ENCODE results near the gene DGKH.

DNA sequence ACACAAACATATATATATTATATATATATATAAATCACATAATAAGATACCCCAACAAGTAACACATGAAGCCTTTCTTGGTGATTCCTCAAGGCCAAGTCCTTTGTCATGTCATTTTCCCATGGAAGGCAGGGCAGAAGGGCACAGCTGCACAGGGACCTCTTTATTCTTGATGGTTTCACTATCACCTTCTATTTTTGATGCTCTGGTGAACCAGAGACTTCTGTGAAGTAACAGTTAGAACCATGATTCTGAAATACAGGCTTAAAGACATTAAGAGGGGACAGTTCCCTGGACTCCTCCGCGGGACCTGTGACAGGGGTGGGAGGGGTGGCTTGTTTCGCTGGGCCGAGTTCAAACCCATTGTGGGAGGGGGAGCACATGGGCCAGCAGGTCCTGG lies 104.0 kb downstream of the DGKH start:
- TF ChIP-seq, protein P1, sequence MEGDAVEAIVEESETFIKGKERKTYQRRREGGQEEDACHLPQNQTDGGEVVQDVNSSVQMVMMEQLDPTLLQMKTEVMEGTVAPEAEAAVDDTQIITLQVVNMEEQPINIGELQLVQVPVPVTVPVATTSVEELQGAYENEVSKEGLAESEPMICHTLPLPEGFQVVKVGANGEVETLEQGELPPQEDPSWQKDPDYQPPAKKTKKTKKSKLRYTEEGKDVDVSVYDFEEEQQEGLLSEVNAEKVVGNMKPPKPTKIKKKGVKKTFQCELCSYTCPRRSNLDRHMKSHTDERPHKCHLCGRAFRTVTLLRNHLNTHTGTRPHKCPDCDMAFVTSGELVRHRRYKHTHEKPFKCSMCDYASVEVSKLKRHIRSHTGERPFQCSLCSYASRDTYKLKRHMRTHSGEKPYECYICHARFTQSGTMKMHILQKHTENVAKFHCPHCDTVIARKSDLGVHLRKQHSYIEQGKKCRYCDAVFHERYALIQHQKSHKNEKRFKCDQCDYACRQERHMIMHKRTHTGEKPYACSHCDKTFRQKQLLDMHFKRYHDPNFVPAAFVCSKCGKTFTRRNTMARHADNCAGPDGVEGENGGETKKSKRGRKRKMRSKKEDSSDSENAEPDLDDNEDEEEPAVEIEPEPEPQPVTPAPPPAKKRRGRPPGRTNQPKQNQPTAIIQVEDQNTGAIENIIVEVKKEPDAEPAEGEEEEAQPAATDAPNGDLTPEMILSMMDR (conservative IDR thresholded peaks at IDR 0.05; ENCODE audit: low read length): no peak
- no peak for TF ChIP-seq EZH2phosphoT487 (IDR thresholded peaks at IDR 0.05; ENCODE audit: borderline replicate concordance)
